Activated B cell treated with CpG ODN at 0.5 μM for 24 hours (primary cell): ENCODE measurements around the gene INPP5F. TPM values are rescaled to one million over a fixed set of nuclear protein-coding genes. Genes with fewer than 3 reads are reported as not detected.

Experiments used
- ATAC-seq: fragments of 200-7000 bp; cut with Tn5 transposase; one replicate; pipeline ENCODE4 v1.10.0; 2021; ENCODE audit warnings: low read depth, mild to moderate bottlenecking, moderate library complexity
- CTCF ChIA-PET: fragments of 350-600 bp; sonication (Branson Sonifier 250); formaldehyde crosslinking; loops from one replicate; lab custom pipeline; 2021; ENCODE audit warnings: antibody characterized with exemption; lab: Charles Lee
- POLR2A ChIA-PET: fragments of 350-600 bp; sonication (Branson Sonifier 250); formaldehyde crosslinking; loops from one replicate; lab custom pipeline; 2021; ENCODE audit warnings: antibody characterized with exemption; lab: Charles Lee
- DNase-seq: peaks from one replicate; pipeline ENCODE4 v3.0.0; 2022
- H3K27ac Mint-ChIP-seq: one replicate; pipeline ENCODE4 v1.8.0; 2020; ENCODE audit warnings: mixed read lengths
- H3K27me3 Mint-ChIP-seq: one replicate; pipeline ENCODE4 v1.8.0; 2021; ENCODE audit warnings: mixed read lengths
- H3K36me3 Mint-ChIP-seq: one replicate; pipeline ENCODE4 v1.8.0; 2021; ENCODE audit warnings: low read depth, mixed read lengths
- H3K4me1 Mint-ChIP-seq: one replicate; pipeline ENCODE4 v1.8.0; 2021; ENCODE audit warnings: mixed read lengths
- H3K4me3 Mint-ChIP-seq: one replicate; pipeline ENCODE4 v1.8.0; 2020; ENCODE audit warnings: mild to moderate bottlenecking, mixed read lengths
- H3K9me3 Mint-ChIP-seq: one replicate; pipeline ENCODE4 v1.8.0; 2020; ENCODE audit warnings: mixed read lengths
- intact Hi-C: fragments of 100-400 bp; cut with micrococcal nuclease; formaldehyde crosslinking; loops from one replicate; pipeline ENCODE4 v1.15.1; 2024
- total RNA-seq: library from RNA; stranded (reverse); gene quantifications from 2 replicates; pipeline ENCODE4 v1.2.3, GENCODE V29; 2022
- TF ChIP-seq, protein P1 (sequence below): fragments of 200-600 bp; IDR thresholded peaks from one replicate; pipeline ENCODE4 v1.8.0; 2022; ENCODE audit warnings: antibody characterized with exemption, mild to moderate bottlenecking

The INPP5F gene
- total RNA-seq, 1 donor from 2014 or later, result 53.5 TPM

DNA sequence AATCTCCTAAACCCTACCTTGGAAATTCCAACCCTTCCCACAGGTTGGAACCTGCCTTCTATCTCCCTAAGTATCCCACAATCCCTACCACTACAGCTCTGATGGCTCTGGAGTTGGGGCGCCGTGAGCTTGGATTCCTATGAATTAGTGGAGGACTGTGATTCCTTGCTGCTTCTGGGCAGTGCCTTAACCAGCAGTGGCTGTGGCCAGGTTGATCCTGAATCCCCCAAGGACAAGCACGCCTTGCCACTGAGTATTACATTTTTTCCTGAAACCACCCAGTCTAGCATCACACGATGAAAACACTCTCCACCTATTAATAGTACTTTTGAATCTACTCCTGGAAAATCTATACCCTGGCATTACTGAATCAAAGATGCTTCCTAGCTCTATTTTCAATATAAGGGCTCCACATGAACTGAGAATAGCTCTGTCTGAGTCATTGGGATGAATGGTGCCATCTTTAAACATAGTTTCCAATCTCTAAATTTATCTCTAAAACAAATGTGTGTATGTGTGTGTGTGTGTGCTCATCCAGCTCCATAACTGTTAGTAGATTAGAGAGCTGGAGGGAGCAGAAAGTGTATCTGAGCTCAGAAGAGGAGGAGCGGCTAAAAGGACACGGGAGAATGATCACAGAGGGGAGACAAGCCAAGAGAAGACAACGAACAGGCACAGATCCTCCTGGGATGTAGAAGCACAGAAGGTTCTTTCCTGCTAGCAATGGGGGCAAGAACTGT is 11.9 kb upstream of the INPP5F start:
- no peak for ATAC-seq
- no peak for DNase-seq
- CTCF ChIA-PET, result interaction anchor here (1.6 to 1.9 kb wide), 2 partner anchors 9 to 27 kb away, joined by 7 to 9 read pairs; no protein-coding TSS in a partner anchor
- peaks cover 4% of the 10 kb centered on the region for H3K9me3 Mint-ChIP-seq
- TF ChIP-seq, protein P1, sequence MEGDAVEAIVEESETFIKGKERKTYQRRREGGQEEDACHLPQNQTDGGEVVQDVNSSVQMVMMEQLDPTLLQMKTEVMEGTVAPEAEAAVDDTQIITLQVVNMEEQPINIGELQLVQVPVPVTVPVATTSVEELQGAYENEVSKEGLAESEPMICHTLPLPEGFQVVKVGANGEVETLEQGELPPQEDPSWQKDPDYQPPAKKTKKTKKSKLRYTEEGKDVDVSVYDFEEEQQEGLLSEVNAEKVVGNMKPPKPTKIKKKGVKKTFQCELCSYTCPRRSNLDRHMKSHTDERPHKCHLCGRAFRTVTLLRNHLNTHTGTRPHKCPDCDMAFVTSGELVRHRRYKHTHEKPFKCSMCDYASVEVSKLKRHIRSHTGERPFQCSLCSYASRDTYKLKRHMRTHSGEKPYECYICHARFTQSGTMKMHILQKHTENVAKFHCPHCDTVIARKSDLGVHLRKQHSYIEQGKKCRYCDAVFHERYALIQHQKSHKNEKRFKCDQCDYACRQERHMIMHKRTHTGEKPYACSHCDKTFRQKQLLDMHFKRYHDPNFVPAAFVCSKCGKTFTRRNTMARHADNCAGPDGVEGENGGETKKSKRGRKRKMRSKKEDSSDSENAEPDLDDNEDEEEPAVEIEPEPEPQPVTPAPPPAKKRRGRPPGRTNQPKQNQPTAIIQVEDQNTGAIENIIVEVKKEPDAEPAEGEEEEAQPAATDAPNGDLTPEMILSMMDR, result no peak
- intact Hi-C loops, result no loop called here
- H3K27me3 Mint-ChIP-seq, result no peaks in the 10 kb centered on the region
- peak overlapping the region; percentile 76 for H3K27ac Mint-ChIP-seq
- POLR2A ChIA-PET, result interaction anchor here (2.1 to 6.5 kb wide), 2 partner anchors 9 to 12 kb away, joined by 10 to 40 read pairs; partner anchors contain the start of gene INPP5F
- peaks cover 14% of the 10 kb centered on the region for H3K36me3 Mint-ChIP-seq
- H3K4me1 Mint-ChIP-seq, result peaks cover 34% of the 10 kb centered on the region
- no peak overlapping the region for H3K4me3 Mint-ChIP-seq

DNA sequence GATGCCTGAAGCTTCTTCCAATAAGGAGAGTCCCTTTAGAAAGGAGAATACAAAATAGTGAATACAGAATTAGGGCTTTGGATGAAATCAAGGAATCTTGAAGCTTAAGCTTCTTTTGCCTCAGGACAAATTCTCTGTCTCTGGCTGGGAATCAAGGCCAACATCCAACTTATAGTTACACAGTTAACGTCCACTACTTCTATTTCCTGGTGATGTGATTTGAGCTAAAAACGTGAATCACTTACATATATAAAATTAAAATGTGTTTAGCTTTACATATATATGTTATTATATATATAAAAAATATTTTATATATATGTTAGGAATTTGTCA is 11.4 kb upstream of the INPP5F start:
- ATAC-seq (no peak), DNase-seq (no peak)
- H3K4me3 Mint-ChIP-seq, result no peak overlapping the region
- peak overlapping the region; percentile 76 for H3K27ac Mint-ChIP-seq
- H3K36me3 Mint-ChIP-seq, result peaks cover 11% of the 10 kb centered on the region
- CTCF ChIA-PET, result interaction anchor here (0.6 to 1.9 kb wide), 3 partner anchors 10 to 36 kb away, joined by 3 to 9 read pairs (median 7); no protein-coding TSS in a partner anchor
- peaks cover 29% of the 10 kb centered on the region for H3K4me1 Mint-ChIP-seq
- POLR2A ChIA-PET, result interaction anchor here (2.1 to 6.5 kb wide), 2 partner anchors 10 to 11 kb away, joined by 10 to 40 read pairs; partner anchors contain the start of gene INPP5F
- intact Hi-C loops, result no loop called here
- H3K9me3 Mint-ChIP-seq, result peaks cover 4% of the 10 kb centered on the region
- TF ChIP-seq, protein P1, result no peak
- no peaks in the 10 kb centered on the region for H3K27me3 Mint-ChIP-seq

DNA sequence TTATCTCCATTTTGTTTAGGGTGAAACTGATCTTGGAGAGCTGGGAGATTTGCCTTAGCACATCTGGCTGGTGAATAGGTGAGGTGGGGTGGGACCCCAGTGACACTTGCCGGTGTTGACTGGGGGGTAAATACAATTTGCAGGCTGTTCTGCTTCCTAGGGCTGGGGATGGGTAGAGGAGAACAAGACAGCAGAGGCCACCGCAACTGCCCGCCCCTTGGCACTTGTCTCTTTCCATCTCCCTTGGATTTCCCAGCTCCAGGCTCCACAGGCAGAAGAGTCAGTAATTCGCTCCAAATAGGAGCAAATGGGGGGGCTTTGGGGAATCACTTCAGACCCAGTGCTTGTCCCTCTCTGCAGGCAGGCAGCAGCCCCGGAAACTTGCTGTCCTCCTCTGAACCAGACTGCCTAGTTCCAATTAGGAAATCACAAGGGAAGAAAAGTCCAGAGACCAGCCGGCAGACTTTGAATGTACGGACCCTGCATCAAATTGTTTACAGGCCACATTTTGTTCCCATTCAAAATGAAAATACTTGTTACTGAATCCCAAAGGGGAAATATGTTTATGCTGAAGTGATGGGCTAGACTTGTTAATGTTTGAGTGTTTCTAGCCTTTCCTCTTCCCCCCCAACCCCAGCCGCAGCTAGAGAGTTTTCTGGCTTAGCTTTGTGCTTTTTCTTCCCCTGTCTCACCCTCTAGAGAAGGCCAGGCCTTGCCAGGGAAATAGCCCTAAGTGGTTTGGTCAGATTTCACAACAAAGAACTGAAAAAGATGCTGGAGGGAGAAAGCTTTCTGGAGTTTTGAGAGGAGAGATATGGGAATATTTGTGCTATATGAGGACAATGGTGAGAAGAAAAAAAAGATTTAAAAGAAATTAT is 10.0 kb upstream of the INPP5F start:
- H3K36me3 Mint-ChIP-seq, result peaks cover 5% of the 10 kb centered on the region
- no peak overlapping the region for H3K4me3 Mint-ChIP-seq
- H3K27me3 Mint-ChIP-seq, result no peaks in the 10 kb centered on the region
- DNase-seq, result no peak
- peak overlapping the region; percentile 56 for H3K27ac Mint-ChIP-seq
- intact Hi-C loops, result no loop called here
- POLR2A ChIA-PET, result interaction anchor here (1.1 to 6.5 kb wide), 3 partner anchors 9 to 19 kb away, joined by 3 to 40 read pairs (median 3); partner anchors contain the start of gene INPP5F
- H3K4me1 Mint-ChIP-seq, result peaks cover 20% of the 10 kb centered on the region
- CTCF ChIA-PET, result interaction anchor here (1.0 kb wide), 1 partner anchor 27 kb away, joined by 3 read pairs; no protein-coding TSS in a partner anchor
- ATAC-seq, result no peak
- H3K9me3 Mint-ChIP-seq, result peaks cover 4% of the 10 kb centered on the region
- TF ChIP-seq, protein P1, result no peak

GRCh38 chr10:119723161-119723560 is 2.7 kb upstream of the INPP5F start:
- Mint-ChIP-seq H3K36me3 (peaks cover 7% of the 10 kb centered on the region), H3K27ac (peak overlapping the region; percentile 26), H3K4me3 (no peak overlapping the region), H3K27me3 (no peaks in the 10 kb centered on the region), H3K9me3 (no peaks in the 10 kb centered on the region), H3K4me1 (peaks cover 42% of the 10 kb centered on the region)
- no peak for DNase-seq
- TF ChIP-seq, protein P1, result no peak
- POLR2A ChIA-PET, result no interaction called here
- ATAC-seq, result no peak
- CTCF ChIA-PET, result interaction anchor here (4.6 kb wide), 1 partner anchor 36 kb away, joined by 39 read pairs; no protein-coding TSS in a partner anchor
- intact Hi-C loops, result loop anchor here (5.0 kb wide), 1 partner anchor 416 kb away; no protein-coding TSS in a partner anchor
